Mucosa of stomach (tissue), 1 donor: ENCODE results near the gene FCGBP.

Source experiments
- H3K27me3 ChIP-seq: one replicate; pipeline ENCODE4 v1.7.0; 2013; ENCODE audit warnings: mild to moderate bottlenecking, low read length; ENCODE audit not compliant: control insufficient read depth, insufficient read depth
- H3K36me3 ChIP-seq: one replicate; pipeline ENCODE4 v1.7.0; 2013; ENCODE audit warnings: low read length; ENCODE audit not compliant: control insufficient read depth, insufficient read depth
- H3K4me1 ChIP-seq: one replicate; pipeline ENCODE4 v1.7.0; 2013; ENCODE audit warnings: mild to moderate bottlenecking, low read length; ENCODE audit not compliant: control insufficient read depth, insufficient read depth
- H3K4me3 ChIP-seq: one replicate; pipeline ENCODE4 v1.7.0; 2013; ENCODE audit warnings: low read length
- H3K9ac ChIP-seq: one replicate; pipeline ENCODE4 v1.7.0; 2013; ENCODE audit warnings: mild to moderate bottlenecking, low read length, moderate library complexity
- H3K9me3 ChIP-seq: one replicate; pipeline ENCODE4 v1.7.0; 2013; ENCODE audit warnings: mild to moderate bottlenecking, low read length, moderate library complexity; ENCODE audit not compliant: control insufficient read depth
- donor health status: Pancreatic carcinoma.

FCGBP gene

GRCh38 chr19:39941615-39942365, 7.4 kb upstream of the FCGBP start:
- Histone ChIP-seq H3K36me3 (no peaks in the 10 kb centered on the region), H3K4me3 (peak overlapping the region; percentile 12), H3K4me1 (peaks cover 70% of the 10 kb centered on the region), H3K9ac (peak overlapping the region; percentile 2), H3K27me3 (no peaks in the 10 kb centered on the region), H3K9me3 (no peaks in the 10 kb centered on the region)

- Histone ChIP-seq H3K9ac (peak overlapping the region; percentile 2), H3K4me1 (peaks cover 70% of the 10 kb centered on the region), H3K4me3 (no peak overlapping the region)
Observed at GRCh38 chr19:39941151-39941550, 6.7 kb upstream of the FCGBP start.

GRCh38 chr19:39940221-39940833, 5.9 kb upstream of the FCGBP start:
- H3K36me3 ChIP-seq: no peaks in the 10 kb centered on the region
- no peak overlapping the region for H3K4me3 ChIP-seq
- no peaks in the 10 kb centered on the region for H3K27me3 ChIP-seq
- H3K9ac ChIP-seq: no peak overlapping the region
- no peaks in the 10 kb centered on the region for H3K9me3 ChIP-seq
- peaks cover 70% of the 10 kb centered on the region for H3K4me1 ChIP-seq

More at GRCh38 chr19:39941151-39941550, 6.7 kb upstream of the FCGBP start:
- Histone ChIP-seq H3K9me3 (no peaks in the 10 kb centered on the region), H3K27me3 (no peaks in the 10 kb centered on the region), H3K36me3 (no peaks in the 10 kb centered on the region)

- Histone ChIP-seq H3K9ac (no peak overlapping the region), H3K27me3 (no peaks in the 10 kb centered on the region), H3K4me3 (no peak overlapping the region), H3K9me3 (no peaks in the 10 kb centered on the region), H3K4me1 (peaks cover 70% of the 10 kb centered on the region), H3K36me3 (no peaks in the 10 kb centered on the region)
Observed at GRCh38 chr19:39939556-39939955, 5.1 kb upstream of the FCGBP start.

- peak overlapping the region; percentile 47 for H3K9ac ChIP-seq
- H3K27me3 ChIP-seq: no peaks in the 10 kb centered on the region
- no peak overlapping the region for H3K4me3 ChIP-seq
- no peaks in the 10 kb centered on the region for H3K36me3 ChIP-seq
- peaks cover 64% of the 10 kb centered on the region for H3K4me1 ChIP-seq
- no peaks in the 10 kb centered on the region for H3K9me3 ChIP-seq
Observed at GRCh38 chr19:39937787-39938186, 3.4 kb upstream of the FCGBP start.

- no peaks in the 10 kb centered on the region for H3K9me3 ChIP-seq
- H3K4me3 ChIP-seq: no peak overlapping the region
- H3K4me1 ChIP-seq: peaks cover 59% of the 10 kb centered on the region
- H3K36me3 ChIP-seq: no peaks in the 10 kb centered on the region
- H3K27me3 ChIP-seq: no peaks in the 10 kb centered on the region
- H3K9ac ChIP-seq: peak overlapping the region; percentile 47
Observed at GRCh38 chr19:39937094-39937720, 2.8 kb upstream of the FCGBP start.

- H3K9ac ChIP-seq: peak overlapping the region; percentile 50
- peak overlapping the region; percentile 2 for H3K4me3 ChIP-seq
- no peaks in the 10 kb centered on the region for H3K27me3 ChIP-seq
- no peaks in the 10 kb centered on the region for H3K36me3 ChIP-seq
- H3K9me3 ChIP-seq: no peaks in the 10 kb centered on the region
- peaks cover 53% of the 10 kb centered on the region for H3K4me1 ChIP-seq
Observed at GRCh38 chr19:39936622-39937021, 2.2 kb upstream of the FCGBP start.

- H3K4me3 ChIP-seq: peak overlapping the region; percentile 2
- H3K9ac ChIP-seq: peak overlapping the region; percentile 54
- no peaks in the 10 kb centered on the region for H3K27me3 ChIP-seq
- H3K4me1 ChIP-seq: peaks cover 47% of the 10 kb centered on the region
- H3K36me3 ChIP-seq: no peaks in the 10 kb centered on the region
- no peaks in the 10 kb centered on the region for H3K9me3 ChIP-seq
Observed at GRCh38 chr19:39936020-39936419, 1.6 kb upstream of the FCGBP start.

GRCh38 chr19:39935364-39935661, 879 bp upstream of the FCGBP start:
- no peaks in the 10 kb centered on the region for H3K27me3 ChIP-seq
- peak overlapping the region; percentile 2 for H3K4me3 ChIP-seq
- H3K4me1 ChIP-seq: peaks cover 44% of the 10 kb centered on the region
- H3K9ac ChIP-seq: no peak overlapping the region
- H3K9me3 ChIP-seq: no peaks in the 10 kb centered on the region
- no peaks in the 10 kb centered on the region for H3K36me3 ChIP-seq

- H3K9ac ChIP-seq: no peak overlapping the region
- H3K9me3 ChIP-seq: no peaks in the 10 kb centered on the region
- peaks cover 9% of the 10 kb centered on the region for H3K36me3 ChIP-seq
- H3K4me3 ChIP-seq: no peak overlapping the region
- H3K4me1 ChIP-seq: peaks cover 18% of the 10 kb centered on the region
- no peaks in the 10 kb centered on the region for H3K27me3 ChIP-seq
Observed at GRCh38 chr19:39929750-39930149, 4.7 kb downstream of the FCGBP start.

- Histone ChIP-seq H3K27me3 (no peaks in the 10 kb centered on the region), H3K36me3 (peaks cover 9% of the 10 kb centered on the region), H3K4me1 (peaks cover 10% of the 10 kb centered on the region), H3K9ac (no peak overlapping the region), H3K4me3 (no peak overlapping the region), H3K9me3 (no peaks in the 10 kb centered on the region)
Observed at GRCh38 chr19:39928357-39928725, 6.1 kb downstream of the FCGBP start.

- Histone ChIP-seq H3K9me3 (no peaks in the 10 kb centered on the region), H3K4me1 (peaks cover 10% of the 10 kb centered on the region), H3K9ac (no peak overlapping the region), H3K4me3 (no peak overlapping the region), H3K27me3 (no peaks in the 10 kb centered on the region), H3K36me3 (peaks cover 9% of the 10 kb centered on the region)
Observed at GRCh38 chr19:39927524-39928356, 6.7 kb downstream of the FCGBP start.
